ENCODE measurements around the gene DCDC2C. TPM values are rescaled to one million over a fixed set of nuclear protein-coding genes. Genes with fewer than 3 reads are reported as not detected.

The DCDC2C gene
- total and polyA plus RNA-seq, 2 donors (not counting 1 experiment from before 2014, with no cell fraction given), result not detected

DNA sequence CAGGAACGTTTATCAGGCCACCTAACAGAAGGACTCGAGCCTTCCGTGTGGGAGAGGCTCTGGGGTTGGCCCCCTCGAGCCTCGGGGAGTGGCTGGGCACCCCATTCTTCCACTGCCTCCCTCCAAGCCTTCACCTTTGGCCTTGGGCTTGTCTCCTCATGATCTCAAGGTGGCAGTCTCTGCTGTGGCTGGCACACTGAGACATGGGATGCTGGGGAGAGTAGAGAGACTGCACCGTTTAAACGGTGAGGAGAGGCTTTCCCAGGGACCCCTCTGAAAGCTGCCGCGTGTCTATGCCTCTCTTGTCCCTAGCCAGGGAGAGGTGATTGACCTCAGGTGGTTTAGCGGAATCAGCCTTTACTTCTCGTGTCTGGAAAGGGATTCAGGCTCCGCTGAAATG lies 71.0 kb downstream of the DCDC2C start:
- Histone ChIP-seq H2AFZ (ENCODE audit: low read length) (no peak overlapping the region), H3K9ac (ENCODE audit: insufficient read depth, low read length) (no peak overlapping the region), H3K9me3 (ENCODE audit: control insufficient read depth, insufficient read depth, low read depth, low read length) (no peaks in the 10 kb centered on the region), H3K36me3 (ENCODE audit: control insufficient read depth, insufficient read depth, low read length) (no peaks in the 10 kb centered on the region), H3K27ac (ENCODE audit: insufficient read depth, low read length) (no peak overlapping the region), H3K4me1 (ENCODE audit: control insufficient read depth, extremely low read depth, insufficient read depth, low read length) (no peaks in the 10 kb centered on the region), H4K20me1 (ENCODE audit: control insufficient read depth, extremely low read depth, insufficient read depth, low read length) (no peaks in the 10 kb centered on the region), H3K79me2 (ENCODE audit: control insufficient read depth, insufficient read depth, low read length) (no peaks in the 10 kb centered on the region), H3K4me3 (replicated peaks in 1 of 4; ENCODE audit: control extremely low read depth in 1 of 4, insufficient read depth in 1 of 4, low read depth in 3 of 4, low read length in 4 of 4) (no peak overlapping the region), H3K27me3 (ENCODE audit: control insufficient read depth, insufficient read depth, low read length) (no peaks in the 10 kb centered on the region), H3K4me2 (ENCODE audit: extremely low read depth, insufficient read depth, low read length) (no peak overlapping the region)
- no peak for DNase-seq (ENCODE audit: low read depth in 2 of 2)
- TF ChIP-seq, protein P1, sequence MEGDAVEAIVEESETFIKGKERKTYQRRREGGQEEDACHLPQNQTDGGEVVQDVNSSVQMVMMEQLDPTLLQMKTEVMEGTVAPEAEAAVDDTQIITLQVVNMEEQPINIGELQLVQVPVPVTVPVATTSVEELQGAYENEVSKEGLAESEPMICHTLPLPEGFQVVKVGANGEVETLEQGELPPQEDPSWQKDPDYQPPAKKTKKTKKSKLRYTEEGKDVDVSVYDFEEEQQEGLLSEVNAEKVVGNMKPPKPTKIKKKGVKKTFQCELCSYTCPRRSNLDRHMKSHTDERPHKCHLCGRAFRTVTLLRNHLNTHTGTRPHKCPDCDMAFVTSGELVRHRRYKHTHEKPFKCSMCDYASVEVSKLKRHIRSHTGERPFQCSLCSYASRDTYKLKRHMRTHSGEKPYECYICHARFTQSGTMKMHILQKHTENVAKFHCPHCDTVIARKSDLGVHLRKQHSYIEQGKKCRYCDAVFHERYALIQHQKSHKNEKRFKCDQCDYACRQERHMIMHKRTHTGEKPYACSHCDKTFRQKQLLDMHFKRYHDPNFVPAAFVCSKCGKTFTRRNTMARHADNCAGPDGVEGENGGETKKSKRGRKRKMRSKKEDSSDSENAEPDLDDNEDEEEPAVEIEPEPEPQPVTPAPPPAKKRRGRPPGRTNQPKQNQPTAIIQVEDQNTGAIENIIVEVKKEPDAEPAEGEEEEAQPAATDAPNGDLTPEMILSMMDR (conservative IDR thresholded peaks at IDR 0.05 in 1 of 2, IDR thresholded peaks at IDR 0.05 in 1 of 2; ENCODE audit: low read depth in 1 of 2, low read length in 2 of 2), result no peak
- TF ChIP-seq EZH2 (IDR thresholded peaks at IDR 0.05; ENCODE audit: low read length, missing control alignments), result no peak

DNA sequence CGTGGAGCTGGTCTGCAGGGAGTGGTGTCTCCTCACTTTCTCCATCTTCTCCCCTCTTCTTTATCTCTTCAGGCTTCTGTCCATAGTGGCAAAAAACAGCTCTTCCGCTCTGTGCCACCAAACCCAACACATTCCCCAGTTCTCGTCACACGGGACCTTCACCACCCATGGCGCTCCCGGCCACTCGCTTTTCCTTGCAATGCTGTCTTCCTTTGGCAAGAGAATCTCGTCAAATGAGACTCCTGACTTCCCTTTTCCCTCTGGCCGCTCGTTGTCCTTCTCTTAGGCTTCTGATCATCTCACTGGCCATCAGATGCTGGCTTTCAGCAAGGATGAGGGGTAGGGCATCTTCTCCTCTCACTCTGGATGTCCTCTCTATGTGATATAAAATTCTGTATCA lies 72.9 kb downstream of the DCDC2C start:
- Histone ChIP-seq H3K4me1 (ENCODE audit: control insufficient read depth, extremely low read depth, insufficient read depth, low read length) (no peaks in the 10 kb centered on the region), H2AFZ (ENCODE audit: low read length) (no peak overlapping the region), H3K79me2 (ENCODE audit: control insufficient read depth, insufficient read depth, low read length) (no peaks in the 10 kb centered on the region), H3K27ac (ENCODE audit: insufficient read depth, low read length) (no peak overlapping the region), H3K4me3 (replicated peaks in 1 of 4; ENCODE audit: control extremely low read depth in 1 of 4, insufficient read depth in 1 of 4, low read depth in 3 of 4, low read length in 4 of 4) (no peak overlapping the region), H3K9ac (ENCODE audit: insufficient read depth, low read length) (no peak overlapping the region), H4K20me1 (ENCODE audit: control insufficient read depth, extremely low read depth, insufficient read depth, low read length) (no peaks in the 10 kb centered on the region), H3K9me3 (ENCODE audit: control insufficient read depth, insufficient read depth, low read depth, low read length) (no peaks in the 10 kb centered on the region), H3K36me3 (ENCODE audit: control insufficient read depth, insufficient read depth, low read length) (no peaks in the 10 kb centered on the region), H3K27me3 (ENCODE audit: control insufficient read depth, insufficient read depth, low read length) (no peaks in the 10 kb centered on the region), H3K4me2 (ENCODE audit: extremely low read depth, insufficient read depth, low read length) (no peak overlapping the region)
- no peak for TF ChIP-seq EZH2 (IDR thresholded peaks at IDR 0.05; ENCODE audit: low read length, missing control alignments)
- TF ChIP-seq, protein P1 (conservative IDR thresholded peaks at IDR 0.05 in 1 of 2, IDR thresholded peaks at IDR 0.05 in 1 of 2; ENCODE audit: low read depth in 1 of 2, low read length in 2 of 2), result no peak
- DNase-seq (ENCODE audit: low read depth in 2 of 2), result no peak

DNA sequence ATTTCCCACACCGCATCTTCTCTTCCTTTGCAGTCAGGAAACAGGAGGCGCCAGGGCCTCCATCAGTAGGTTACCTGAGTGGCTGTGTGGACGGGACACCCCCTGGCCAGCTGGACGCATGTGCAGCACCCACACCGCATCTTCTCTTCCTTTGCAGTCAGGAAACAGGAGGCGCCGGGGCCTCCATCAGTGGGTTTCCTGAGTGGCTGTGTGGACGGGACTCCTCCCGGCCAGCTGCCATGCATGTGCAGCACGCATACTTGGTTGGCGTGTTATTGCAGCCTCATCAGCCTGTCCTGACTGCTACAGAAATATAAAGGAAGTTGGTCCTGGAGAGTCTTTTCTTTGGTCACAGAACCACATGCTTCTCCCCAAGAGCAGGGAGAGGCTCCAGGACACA lies 74.6 kb downstream of the DCDC2C start:
- no peak overlapping the region for H3K27ac ChIP-seq (ENCODE audit: insufficient read depth, low read length)

More for the DNA sequence above, 74.6 kb downstream of the DCDC2C start:
- Histone ChIP-seq H3K4me1 (ENCODE audit: control insufficient read depth, extremely low read depth, insufficient read depth, low read length) (no peaks in the 10 kb centered on the region), H2AFZ (ENCODE audit: low read length) (no peak overlapping the region), H3K4me3 (replicated peaks in 1 of 4; ENCODE audit: control extremely low read depth in 1 of 4, insufficient read depth in 1 of 4, low read depth in 3 of 4, low read length in 4 of 4) (no peak overlapping the region), H3K4me2 (ENCODE audit: extremely low read depth, insufficient read depth, low read length) (no peak overlapping the region), H3K79me2 (ENCODE audit: control insufficient read depth, insufficient read depth, low read length) (no peaks in the 10 kb centered on the region), H4K20me1 (ENCODE audit: control insufficient read depth, extremely low read depth, insufficient read depth, low read length) (no peaks in the 10 kb centered on the region), H3K9me3 (ENCODE audit: control insufficient read depth, insufficient read depth, low read depth, low read length) (no peaks in the 10 kb centered on the region), H3K9ac (ENCODE audit: insufficient read depth, low read length) (no peak overlapping the region), H3K36me3 (ENCODE audit: control insufficient read depth, insufficient read depth, low read length) (no peaks in the 10 kb centered on the region), H3K27me3 (ENCODE audit: control insufficient read depth, insufficient read depth, low read length) (no peaks in the 10 kb centered on the region)
- no peak for DNase-seq (ENCODE audit: low read depth in 2 of 2)
- TF ChIP-seq, protein P1 (conservative IDR thresholded peaks at IDR 0.05 in 1 of 2, IDR thresholded peaks at IDR 0.05 in 1 of 2; ENCODE audit: low read depth in 1 of 2, low read length in 2 of 2), result no peak
- TF ChIP-seq EZH2 (IDR thresholded peaks at IDR 0.05; ENCODE audit: low read length, missing control alignments), result no peak

Measured in fibroblast of lung (primary cell).